Metanephros (tissue), 1 donor: ENCODE data around the gene LRRC75B. TPM values are rescaled to one million over a fixed set of nuclear protein-coding genes. Genes with fewer than 3 reads are reported as not detected.

Experiments
- total RNA-seq: library from RNA; depleted of rRNA; stranded (reverse); fragments of >200 nt; gene quantifications from one replicate; pipeline ENCODE4 v1.2.3, GENCODE V29; 2014

LRRC75B gene, protein sequence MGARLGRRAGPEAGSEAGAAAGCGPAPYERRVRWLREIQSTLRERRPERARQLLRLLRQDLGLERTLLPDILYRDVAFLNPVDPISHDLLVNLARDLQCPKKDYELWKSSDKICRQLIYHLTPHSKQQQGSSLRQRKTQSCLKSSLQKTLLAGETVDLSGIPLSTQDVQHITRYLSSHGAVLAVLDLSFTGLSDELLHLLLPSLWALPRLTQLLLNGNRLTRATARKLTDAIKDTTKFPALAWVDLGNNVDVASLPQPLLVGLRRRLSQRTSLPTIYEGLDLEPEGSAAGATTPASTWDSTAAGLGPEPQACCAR
- total RNA-seq, result 25.6 TPM

GRCh38 chr22:24592851-24593558, at the start of gene LRRC75B:
Gene LRRC75B, minus strand, starts transcription at chr22:24593073. Its CDS starts 34 bp downstream, at chr22:24593039.

DNA sequence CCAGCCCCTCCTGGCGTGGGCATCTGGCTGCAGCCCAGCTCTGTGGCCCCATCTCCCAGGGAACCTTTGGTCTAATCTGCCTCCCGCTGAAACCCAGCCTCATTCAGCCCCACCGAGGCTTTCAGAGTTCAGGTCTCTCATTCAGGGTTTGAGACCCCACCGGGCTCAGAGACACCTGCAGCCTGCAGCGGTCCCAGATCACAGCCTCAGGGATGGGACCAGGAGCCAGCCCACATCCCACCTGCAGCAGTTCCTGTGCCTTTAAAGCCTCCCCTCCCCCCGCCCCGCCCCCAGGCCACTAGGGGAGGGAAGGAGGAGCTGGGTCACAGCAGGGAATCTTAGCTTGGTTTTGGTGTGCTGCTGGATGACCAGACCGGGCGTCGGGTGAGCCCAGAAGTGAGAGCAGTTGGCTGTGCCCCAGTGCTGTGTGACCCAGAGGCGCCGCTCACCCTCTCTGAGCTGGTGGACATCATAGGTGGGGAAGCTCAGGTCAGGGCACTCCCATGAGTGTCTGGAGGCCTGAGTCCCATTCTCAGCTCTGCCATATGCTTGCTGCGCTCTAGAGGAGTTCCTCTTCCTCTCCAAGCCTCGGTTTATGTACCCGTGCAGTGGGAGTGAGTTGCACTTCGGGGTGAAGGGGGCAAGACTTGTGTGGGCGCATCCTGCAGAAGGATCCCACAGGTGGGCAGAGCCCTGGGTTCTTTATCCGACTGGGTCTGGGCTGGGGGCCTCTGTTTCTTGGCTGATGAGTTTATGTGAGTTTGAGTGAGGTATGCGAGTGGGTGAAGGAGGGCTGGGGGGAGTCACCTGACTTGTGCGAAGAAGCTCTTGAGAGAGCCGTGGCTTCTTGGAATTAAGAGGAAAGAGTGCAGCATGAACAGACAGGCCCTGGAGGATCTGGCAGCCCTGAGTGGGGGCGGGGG, 10.2 kb upstream of the LRRC75B start, which contains the start of gene GGT1:
Gene GGT1 (plus strand): TSS at position 347 of the 923 bp plus-strand sequence. CDS start 7,889 bp downstream, outside the sequence.

GRCh38 chr22:24555165-24556039, 37.5 kb downstream of the LRRC75B start, which contains the start of gene SNRPD3:
Gene SNRPD3, plus strand, starts transcription at chr22:24555999. Its CDS starts 1,676 bp downstream, at chr22:24557675.

GRCh38 chr22:24554313-24555164, 38.3 kb downstream of the LRRC75B start, which contains the start of gene GUCD1:
Gene GUCD1, minus strand, starts transcription at chr22:24555138. Its CDS starts 147 bp downstream, at chr22:24554991.

Other genes starting within 250 kb of the LRRC75B start
- gene ADORA2A, start 165.5 kb downstream of the LRRC75B start, total RNA-seq, result 13.5 TPM
- 2.3 TPM for gene UPB1, start 97.7 kb downstream of the LRRC75B start, total RNA-seq
- gene GUCD1, start 37.9 kb downstream of the LRRC75B start, total RNA-seq, result 119 TPM
- 176 TPM for gene SNRPD3, start 37.1 kb downstream of the LRRC75B start, total RNA-seq
- gene GGT1, start 10.1 kb upstream of the LRRC75B start, total RNA-seq, result 44.6 TPM
- not detected for gene PIWIL3, start 181.6 kb upstream of the LRRC75B start, total RNA-seq
- gene SGSM1, start 213.1 kb upstream of the LRRC75B start, total RNA-seq, result 3.4 TPM